Glomerular endothelial cell (primary cell): ENCODE measurements around the gene PTPRN2. TPM values are rescaled to one million over a fixed set of nuclear protein-coding genes. Genes with fewer than 3 reads are reported as not detected.
"Not testable (repeated sequence)": the region's sequence is repeated elsewhere in the genome, so short reads cannot be mapped to it uniquely, and the experiment has no call there.

Source experiments
- DNase-seq: peaks from one replicate; pipeline ENCODE4 v3.0.0-alpha.2; 2011; ENCODE audit warnings: low read depth, low spot score; ENCODE audit errors: extremely low read depth
- total RNA-seq: library from RNA; depleted of rRNA; stranded (reverse); fragments of >200 nt; gene quantifications from 2 replicates; pipeline ENCODE4 v1.2.3, GENCODE V29; 2015

The PTPRN2 gene
- total RNA-seq, 1 donor from 2014 or later: 10.0 TPM

GRCh38 chr7:158295966-158296797 is 291.4 kb downstream of the PTPRN2 start:
- no peak for DNase-seq

GRCh38 chr7:158294468-158295215 is 293.0 kb downstream of the PTPRN2 start:
- DNase-seq: not testable (repeated sequence)

GRCh38 chr7:158292948-158293347 is 294.7 kb downstream of the PTPRN2 start:
- DNase-seq: no peak

GRCh38 chr7:158291998-158292397 is 295.6 kb downstream of the PTPRN2 start:
- DNase-seq: no peak

GRCh38 chr7:158289761-158290523 is 297.7 kb downstream of the PTPRN2 start:
- DNase-seq: no peak

GRCh38 chr7:158289231-158289630 is 298.4 kb downstream of the PTPRN2 start:
- no peak for DNase-seq

GRCh38 chr7:158286210-158286609 is 301.4 kb downstream of the PTPRN2 start:
- DNase-seq: no peak

- no peak for DNase-seq
Observed at GRCh38 chr7:158285383-158285770, 302.2 kb downstream of the PTPRN2 start.

GRCh38 chr7:158284617-158285382 is 302.8 kb downstream of the PTPRN2 start:
- DNase-seq: no peak

- no peak for DNase-seq
Observed at GRCh38 chr7:158284121-158284520, 303.5 kb downstream of the PTPRN2 start.

- DNase-seq: no peak
Observed at GRCh38 chr7:158283016-158283974, 304.3 kb downstream of the PTPRN2 start.

- no peak for DNase-seq
Observed at GRCh38 chr7:158282461-158283001, 305.1 kb downstream of the PTPRN2 start.

GRCh38 chr7:158281441-158281840 is 306.2 kb downstream of the PTPRN2 start:
- DNase-seq: no peak

- no peak for DNase-seq
Observed at GRCh38 chr7:158280448-158281144, 307.0 kb downstream of the PTPRN2 start.

- DNase-seq: no peak
Observed at GRCh38 chr7:158279539-158280447, 307.8 kb downstream of the PTPRN2 start.

- DNase-seq: no peak
Observed at GRCh38 chr7:158278745-158279320, 308.8 kb downstream of the PTPRN2 start.
